Esophagus squamous epithelium (tissue), 5 donors: ENCODE results near the gene HDHD5. TPM values are rescaled to one million over a fixed set of nuclear protein-coding genes. Genes with fewer than 3 reads are reported as not detected.

Experiments
- DNase-seq: peaks from one replicate; lab custom pipeline; 2025; lab: John Stamatoyannopoulos, UW
- H3K27ac ChIP-seq, 4 donors: fragments of 200-600 bp; sonication (generic); one replicate each; pipeline ENCODE4 v1.5.1; 2016 to 2019; ENCODE audit warnings: mild to moderate bottlenecking in 1 of 4
- H3K27me3 ChIP-seq, 4 donors: fragments of 200-600 bp; sonication (generic); 1 replicate in 3 of 4; 2 replicates in 1 of 4; pipeline versions ENCODE4 v1.5.1 to v1.6.0; 2017 to 2021; ENCODE audit warnings: antibody characterized with exemption in 1 of 4
- H3K36me3 ChIP-seq, 3 donors: fragments of 200-600 bp; sonication (generic); one replicate each; pipeline ENCODE4 v1.5.1; 2016 to 2019
- H3K4me1 ChIP-seq, 3 donors: fragments of 200-600 bp; sonication (generic); one replicate each; pipeline ENCODE4 v1.5.1; 2017 to 2019
- H3K4me3 ChIP-seq, 4 donors: fragments of 200-600 bp; sonication (generic); 1 replicate in 3 of 4; 2 replicates in 1 of 4; pipeline ENCODE4 v1.5.1; 2016 to 2019; ENCODE audit warnings: mild to moderate bottlenecking in 2 of 4, moderate library complexity in 1 of 4
- H3K9me3 ChIP-seq, 3 donors: fragments of 200-600 bp; sonication (generic); one replicate each; pipeline ENCODE4 v1.5.1; 2016 to 2019
- CTCF ChIP-seq, 6 experiments: fragments of 450-650 bp in 4 of 6; fragments of 200-600 bp in 2 of 6; sonication (generic) in 2 of 6; IDR thresholded peaks; one replicate each; pipeline ENCODE4 v1.5.1; 2016 to 2019; ENCODE audit warnings: antibody characterized with exemption in 6 of 6, mild to moderate bottlenecking in 4 of 6, moderate library complexity in 4 of 6
- POLR2A ChIP-seq, 4 donors: fragments of 450-650 bp; IDR thresholded peaks; one replicate each; pipeline ENCODE4 v1.6.1; 2017; ENCODE audit warnings: antibody characterized with exemption in 4 of 4, mild to moderate bottlenecking in 4 of 4, moderate library complexity in 3 of 4
- WGBS, 2 donors: methylation state at CpG; one replicate each; pipeline ENCODE4 v1.1.5; 2018; 5-methylcytosine and 5-hydroxymethylcytosine counted together
- intact Hi-C: fragments of 100-400 bp; cut with DNase I; formaldehyde crosslinking; loops from one replicate; pipeline ENCODE4 v1.15.0; 2022
- total RNA-seq, 4 donors: library from RNA; depleted of rRNA; stranded (reverse); fragments of >200 nt; gene quantifications; one replicate each; pipeline ENCODE4 v1.1.0, GENCODE V29; 2016
- donor health status: DM: yes; HTN: yes; CAD: no.

The HDHD5 gene
- total RNA-seq, 4 donors from 2014 or later: 23.2 to 40.4 (median 36.2) TPM

- TF ChIP-seq POLR2A (IDR thresholded peaks at IDR 0.05): no peak
- no peak for TF ChIP-seq CTCF (IDR thresholded peaks at IDR 0.05)
- 65 to 66% methylated on average over 11 to 13 of the region's 13 CpGs for WGBS, 2 donors
- Histone ChIP-seq H3K27me3 (peaks cover 0 to 24% (median under 1%) of the 10 kb centered on the region in 4 donors), H3K4me1 (peaks cover 0 to 22% (median under 1%) of the 10 kb centered on the region in 3 donors), H3K27ac (no peak overlapping the region), H3K9me3 (no peaks in the 10 kb centered on the region), H3K36me3 (peaks cover 3 to 18% (median 6%) of the 10 kb centered on the region in 3 donors), H3K4me3 (no peak overlapping the region)
- intact Hi-C loops: no loop called here
- no peak for DNase-seq
These were observed 44.7 kb downstream of the HDHD5 start for GRCh38 chr22:17114173-17114897.

- no peak for DNase-seq
- WGBS, 2 donors: 67 to 87% methylated on average over 1 to 2 of the region's 8 CpGs
- H3K4me1 ChIP-seq: peaks cover 0 to 15% (median 0%) of the 10 kb centered on the region in 3 donors
- TF ChIP-seq CTCF (IDR thresholded peaks at IDR 0.05) (no peak), POLR2A (IDR thresholded peaks at IDR 0.05) (no peak)
- intact Hi-C loops: no loop called here
- no peak overlapping the region for H3K27ac ChIP-seq
- no peaks in the 10 kb centered on the region for H3K9me3 ChIP-seq
- peaks cover 10 to 26% (median 13%) of the 10 kb centered on the region in 3 donors for H3K36me3 ChIP-seq
- H3K4me3 ChIP-seq: no peak overlapping the region
- peaks cover 0 to 16% (median 0%) of the 10 kb centered on the region in 4 donors for H3K27me3 ChIP-seq
These were observed 45.5 kb downstream of the HDHD5 start for GRCh38 chr22:17113600-17113999.

- Histone ChIP-seq H3K27me3 (peaks cover 0 to 7% (median 0%) of the 10 kb centered on the region in 4 donors), H3K9me3 (no peaks in the 10 kb centered on the region), H3K4me3 (no peak overlapping the region), H3K27ac (no peak overlapping the region), H3K36me3 (peaks cover 17 to 36% (median 19%) of the 10 kb centered on the region in 3 donors), H3K4me1 (peaks cover 0 to 8% (median 0%) of the 10 kb centered on the region in 3 donors)
- intact Hi-C loops: no loop called here
- WGBS, 2 donors: 43 to 53% methylated on average over 9 of the region's 9 CpGs
- TF ChIP-seq CTCF (IDR thresholded peaks at IDR 0.05) (no peak), POLR2A (IDR thresholded peaks at IDR 0.05) (no peak)
- no peak for DNase-seq
These were observed 46.5 kb downstream of the HDHD5 start for GRCh38 chr22:17112491-17113042.

- no peak overlapping the region for H3K27ac ChIP-seq
- H3K27me3 ChIP-seq: no peaks in the 10 kb centered on the region
- peaks cover 17 to 52% (median 19%) of the 10 kb centered on the region in 3 donors for H3K36me3 ChIP-seq
- intact Hi-C loops: no loop called here
- 68 to 80% methylated on average over 12 of the region's 13 CpGs for WGBS, 2 donors
- H3K9me3 ChIP-seq: no peaks in the 10 kb centered on the region
- TF ChIP-seq POLR2A (IDR thresholded peaks at IDR 0.05): no peak
- TF ChIP-seq CTCF (IDR thresholded peaks at IDR 0.05): no peak
- H3K4me3 ChIP-seq: no peak overlapping the region
- no peaks in the 10 kb centered on the region for H3K4me1 ChIP-seq
- no peak for DNase-seq
These were observed 48.1 kb downstream of the HDHD5 start for GRCh38 chr22:17110791-17111550.
